Esophagus muscularis mucosa (tissue), 4 donors: Measurements from ENCODE around the gene SLC7A14. TPM values are rescaled to one million over a fixed set of nuclear protein-coding genes. Genes with fewer than 3 reads are reported as not detected.

Experiments
- DNase-seq: peaks from one replicate; pipeline ENCODE4 v3.0.0-alpha.2; 2017; ENCODE audit errors: extremely low spot score
- H3K27ac ChIP-seq, 4 donors: fragments of 200-600 bp; sonication (generic); replicated peaks in 1 of 4; 1 replicate in 3 of 4; 2 replicates in 1 of 4; pipeline ENCODE4 v1.5.1; 2016 to 2019; ENCODE audit warnings: mild to moderate bottlenecking in 1 of 4
- H3K27me3 ChIP-seq, 4 donors: fragments of 200-600 bp; sonication (generic); one replicate each; pipeline versions ENCODE4 v1.5.1 to v1.6.0; 2016 to 2019
- H3K36me3 ChIP-seq, 4 donors: fragments of 200-600 bp; sonication (generic); one replicate each; pipeline ENCODE4 v1.5.1; 2016 to 2019
- H3K4me1 ChIP-seq, 4 donors: fragments of 200-600 bp; sonication (generic); one replicate each; pipeline ENCODE4 v1.5.1; 2016 to 2019
- H3K4me3 ChIP-seq, 4 donors: fragments of 200-600 bp; sonication (generic); 1 replicate in 2 of 4; 2 replicates in 2 of 4; pipeline ENCODE4 v1.5.1; 2016 to 2019; ENCODE audit warnings: mild to moderate bottlenecking in 4 of 4, moderate library complexity in 1 of 4
- H3K9me3 ChIP-seq, 4 donors: fragments of 200-600 bp; sonication (generic); 1 replicate in 3 of 4; 2 replicates in 1 of 4; pipeline ENCODE4 v1.5.1; 2016 to 2019
- CTCF ChIP-seq, 3 experiments: fragments of 200-600 bp in 2 of 3; fragments of 450-650 bp in 1 of 3; sonication (generic) in 2 of 3; IDR thresholded peaks; one replicate each; pipeline ENCODE4 v1.5.1; 2017 to 2019; ENCODE audit warnings: antibody characterized with exemption in 3 of 3, mild to moderate bottlenecking in 2 of 3, moderate library complexity in 1 of 3
- EP300 ChIP-seq: sonication (generic); formaldehyde crosslinking; IDR thresholded peaks from one replicate; pipeline ENCODE4 v1.6.1; 2017; ENCODE audit warnings: antibody characterized with exemption
- POLR2A ChIP-seq: fragments of 450-650 bp; IDR thresholded peaks from one replicate; pipeline ENCODE4 v1.6.1; 2017; ENCODE audit warnings: antibody characterized with exemption, moderate library complexity, mild to moderate bottlenecking, low read depth
- POLR2AphosphoS5 ChIP-seq, 2 donors: sonication (generic); formaldehyde crosslinking; IDR thresholded peaks; one replicate each; pipeline ENCODE4 v1.6.1; 2017; ENCODE audit warnings: antibody characterized with exemption in 2 of 2
- WGBS: methylation state at CpG from one replicate; pipeline ENCODE4 v1.1.5; 2018; 5-methylcytosine and 5-hydroxymethylcytosine counted together
- intact Hi-C: fragments of 100-400 bp; cut with DNase I; formaldehyde crosslinking; loops from one replicate; pipeline ENCODE4 v1.15.1; 2023
- total RNA-seq, 4 donors: library from RNA; depleted of rRNA; stranded (reverse); fragments of >200 nt; gene quantifications; one replicate each; pipeline versions ENCODE4 v1.1.0 to v1.2.1, GENCODE V29; 2016

SLC7A14 gene
- total RNA-seq, 4 donors from 2014 or later, result 0.42 to 1.3 (median 0.58) TPM

GRCh38 chr3:170621256-170621655, 35.4 kb upstream of the SLC7A14 start:
- no peak for DNase-seq
- Histone ChIP-seq H3K36me3 (no peaks in the 10 kb centered on the region), H3K27me3 (peaks cover 0 to 8% (median 0%) of the 10 kb centered on the region in 4 donors), H3K27ac (no peak overlapping the region), H3K4me3 (no peak overlapping the region), H3K4me1 (peaks cover 0 to 10% (median 6%) of the 10 kb centered on the region in 4 donors), H3K9me3 (peaks cover 0 to 13% (median 1%) of the 10 kb centered on the region in 4 donors)
- TF ChIP-seq EP300, result no peak
- intact Hi-C loops, result no loop called here
- WGBS, result 55% methylated on average over 5 of the region's 5 CpGs

GRCh38 chr3:170614214-170614966, 28.5 kb upstream of the SLC7A14 start:
- WGBS, result 56% methylated on average over 5 of the region's 5 CpGs
- H3K4me1 ChIP-seq, result peaks cover 0 to 4% (median 0%) of the 10 kb centered on the region in 4 donors
- H3K27me3 ChIP-seq, result no peaks in the 10 kb centered on the region
- H3K27ac ChIP-seq, result no peak overlapping the region
- peaks cover 0 to 4% (median 0%) of the 10 kb centered on the region in 4 donors for H3K9me3 ChIP-seq
- intact Hi-C loops, result no loop called here
- TF ChIP-seq POLR2A, result no peak
- TF ChIP-seq EP300, result no peak
- TF ChIP-seq CTCF (IDR thresholded peaks at IDR 0.05), result no peak
- no peak for TF ChIP-seq POLR2AphosphoS5 (IDR thresholded peaks at IDR 0.05)
- H3K36me3 ChIP-seq, result no peaks in the 10 kb centered on the region
- no peak for DNase-seq
- H3K4me3 ChIP-seq, result no peak overlapping the region

DNA sequence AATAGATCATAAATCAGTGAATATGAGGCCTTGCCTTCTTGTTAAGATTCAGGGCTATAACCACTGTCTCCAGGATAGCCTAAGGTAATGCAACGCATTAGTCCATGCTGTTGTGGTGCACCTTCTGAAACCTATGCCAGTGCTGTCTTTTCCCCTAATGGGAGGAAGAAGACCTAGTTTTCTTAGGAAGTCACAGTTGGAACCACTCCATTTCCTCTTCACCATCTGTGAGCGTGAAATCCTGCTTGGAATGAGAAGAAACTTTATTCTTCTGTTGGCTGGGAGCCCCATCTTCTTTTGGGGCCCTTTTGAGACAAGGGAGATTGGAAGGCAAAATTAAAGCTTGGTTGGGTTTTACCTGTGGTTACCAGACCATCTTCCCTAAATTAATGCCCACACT, 25.9 kb upstream of the SLC7A14 start:
- Histone ChIP-seq H3K36me3 (no peaks in the 10 kb centered on the region), H3K4me3 (no peak overlapping the region), H3K9me3 (peaks cover 0 to under 1% (median 0%) of the 10 kb centered on the region in 4 donors), H3K4me1 (peaks cover 0 to 4% (median 0%) of the 10 kb centered on the region in 4 donors), H3K27ac (no peak overlapping the region), H3K27me3 (no peaks in the 10 kb centered on the region)
- intact Hi-C loops, result no loop called here
- 89% methylated on average over 2 of the region's 2 CpGs for whole genome bisulfite sequencing
- no peak for DNase-seq
- no peak for TF ChIP-seq POLR2AphosphoS5 (IDR thresholded peaks at IDR 0.05)
- TF ChIP-seq POLR2A, result no peak
- TF ChIP-seq CTCF (IDR thresholded peaks at IDR 0.05), result no peak
- TF ChIP-seq EP300, result no peak

- no peaks in the 10 kb centered on the region for H3K36me3 ChIP-seq
- H3K27ac ChIP-seq, result no peak overlapping the region
- no peak for DNase-seq
- no peaks in the 10 kb centered on the region for H3K27me3 ChIP-seq
- peaks cover 0 to 4% (median 0%) of the 10 kb centered on the region in 4 donors for H3K4me1 ChIP-seq
- H3K4me3 ChIP-seq, result no peak overlapping the region
- WGBS, result 97% methylated on average over 8 of the region's 8 CpGs
- intact Hi-C loops, result no loop called here
- TF ChIP-seq POLR2AphosphoS5 (IDR thresholded peaks at IDR 0.05), result no peak
- TF ChIP-seq EP300, result no peak
- TF ChIP-seq POLR2A, result no peak
- no peak for TF ChIP-seq CTCF (IDR thresholded peaks at IDR 0.05)
- no peaks in the 10 kb centered on the region for H3K9me3 ChIP-seq
These were observed 24.5 kb upstream of the SLC7A14 start for GRCh38 chr3:170610321-170610884.

DNA sequence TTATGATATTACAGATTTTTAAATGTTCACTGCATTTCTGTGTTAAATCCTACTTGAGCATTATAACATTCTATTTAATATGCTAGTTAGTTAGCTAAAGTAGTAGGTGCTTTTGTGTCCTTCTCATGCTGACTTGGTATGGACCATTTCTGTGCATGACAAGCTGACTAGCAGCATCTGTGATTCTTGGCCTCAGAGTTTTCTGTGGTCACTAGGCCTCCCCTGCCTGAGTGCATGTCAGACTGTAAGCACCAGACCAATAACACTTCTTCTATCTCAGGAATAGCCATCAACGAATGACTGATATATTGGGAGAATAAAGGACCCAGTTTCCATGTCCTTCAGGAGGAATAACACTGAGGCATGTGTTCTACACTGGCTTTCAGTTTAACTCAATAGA, 22.6 kb upstream of the SLC7A14 start:
- Histone ChIP-seq H3K4me3 (no peak overlapping the region), H3K27ac (no peak overlapping the region), H3K36me3 (no peaks in the 10 kb centered on the region), H3K9me3 (no peaks in the 10 kb centered on the region), H3K4me1 (no peaks in the 10 kb centered on the region), H3K27me3 (no peaks in the 10 kb centered on the region)
- no peak for TF ChIP-seq CTCF (IDR thresholded peaks at IDR 0.05)
- no peak for TF ChIP-seq POLR2AphosphoS5 (IDR thresholded peaks at IDR 0.05)
- no peak for TF ChIP-seq EP300
- no peak for TF ChIP-seq POLR2A
- DNase-seq, result no peak
- intact Hi-C loops, result no loop called here
- 100% methylated on average over 1 of the region's 1 CpG for WGBS
